Measurements from ENCODE around the gene SEC14L5.
"Not testable (repeated sequence)": the region's sequence is repeated elsewhere in the genome, so short reads cannot be mapped to it uniquely, and the experiment has no call there.

DNA sequence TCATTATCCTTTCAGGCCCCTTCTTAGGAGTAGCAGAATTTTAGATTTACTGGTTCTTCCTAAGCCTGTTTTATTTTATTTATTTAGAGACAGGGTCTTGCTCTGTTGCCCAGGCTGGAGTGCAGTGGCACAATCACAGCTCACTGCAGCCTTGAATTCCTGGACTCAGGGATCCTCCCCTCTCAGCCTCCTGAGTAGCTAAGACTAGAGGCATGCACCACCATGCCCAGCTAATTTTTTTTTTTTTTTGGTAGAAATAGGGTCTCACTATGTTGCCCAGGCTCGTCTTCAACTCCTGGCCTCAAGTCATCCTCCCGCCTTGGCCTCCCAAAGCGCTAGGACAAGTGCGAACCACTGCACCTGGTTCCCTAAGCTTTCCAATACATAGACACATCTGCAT lies 28.5 kb upstream of the SEC14L5 start:
- TF ChIP-seq POLR2A (IDR thresholded peaks at IDR 0.05; ENCODE audit: low read depth, low read length); POLR2AphosphoS5 (IDR thresholded peaks at IDR 0.05; ENCODE audit: low read depth, low read length); TAF1 (IDR thresholded peaks at IDR 0.05; ENCODE audit: borderline replicate concordance, low read depth, low read length): not testable (repeated sequence)
